K562 (cell line): Measurements from ENCODE around the gene PALM3. TPM values are rescaled to one million over a fixed set of nuclear protein-coding genes. Genes with fewer than 3 reads are reported as not detected.

Experiments
- BCOR ChIP-seq: fragments of 450-650 bp; IDR thresholded peaks from 2 replicates; pipeline ENCODE4 v1.6.1; 2016
- FOXJ2 ChIP-seq: fragments of 200-800 bp; sonication (Bioruptor generic); IDR thresholded peaks from 2 replicates; pipeline ENCODE4 v1.6.1; 2016; ENCODE audit warnings: missing genetic modification characterization, missing compliant biosample characterization
- PCBP2 ChIP-seq: fragments of 200-400 bp; formaldehyde crosslinking; IDR thresholded peaks from 2 replicates; pipeline ENCODE4 v1.6.1; 2018; ENCODE audit warnings: low read length, low read depth, mild to moderate bottlenecking, moderate library complexity; ENCODE audit not compliant: poor library complexity, severe bottlenecking
- SMAD1 ChIP-seq: fragments of 150-350 bp; IDR thresholded peaks from 2 replicates; pipeline ENCODE4 v1.6.1; 2014; ENCODE audit warnings: low read length, low read depth; ENCODE audit not compliant: partially characterized antibody
- SNRNP70 ChIP-seq: fragments of 200-400 bp; formaldehyde crosslinking; optimal IDR thresholded peaks from 2 replicates; pipeline ENCODE3; 2017; ENCODE audit warnings: low read depth, low read length
- STAG1 ChIP-seq: sonication (generic); formaldehyde crosslinking; IDR thresholded peaks from 2 replicates; pipeline ENCODE4 v1.5.0; 2020; ENCODE audit warnings: missing genetic modification reagents, borderline replicate concordance
- ZC3H8 ChIP-seq: fragments of 450-650 bp; IDR thresholded peaks from 2 replicates; pipeline ENCODE4 v1.6.1; 2017
- ZNF699 ChIP-seq: fragments of 250-450 bp; sonication (Bioruptor Pico); IDR thresholded peaks from 2 replicates; pipeline ENCODE4 v1.8.0; 2021; ENCODE audit warnings: mild to moderate bottlenecking, moderate library complexity; ENCODE audit not compliant: insufficient replicate concordance
- polyA plus RNA-seq, 8 experiments: library from polyadenylated mRNA; depleted of rRNA in 4 of 8; stranded (reverse) in 5 of 8; unstranded in 3 of 8; fragments of >200 nt; fragmentation: Nextera tagmentation in 2 of 8; fragmentation: Illumina TruSeq in 1 of 8; extraction: Ambion mirVana in 2 of 8; extraction: Trizol in 1 of 8; gene quantifications; 2 replicates each; pipeline versions ENCODE4 v1.2.1 to v1.2.3, GENCODE V29; 2011 to 2014; ENCODE audit warnings: inconsistent platforms in 1 of 8, missing spikeins in 1 of 8
- total RNA-seq, 7 experiments: library from RNA; depleted of rRNA in 6 of 7; stranded (reverse); fragments of >200 nt in 6 of 7; fragmentation: Illumina TruSeq in 2 of 7; extraction: Trizol in 2 of 7; gene quantifications; 2 replicates each; pipeline versions ENCODE4 v1.2.1 to v1.2.3, GENCODE V29; 2011 to 2021; ENCODE audit warnings: low replicate concordance in 1 of 7
- TF ChIP-seq, protein P1 (sequence below): sonication (generic); formaldehyde crosslinking; IDR thresholded peaks from 2 replicates; pipeline ENCODE4 v1.8.0; 2022; ENCODE audit warnings: missing genetic modification reagents, mild to moderate bottlenecking, moderate library complexity, borderline replicate concordance
- TF ChIP-seq, protein P2 (sequence below): fragments of 250-450 bp; sonication (Bioruptor Pico); IDR thresholded peaks from 2 replicates; pipeline ENCODE4 v1.8.0; 2022; ENCODE audit warnings: moderate library complexity, mild to moderate bottlenecking, inconsistent platforms
- TF ChIP-seq, protein P3 (sequence below): fragments of 250-450 bp; sonication (Bioruptor Pico); IDR thresholded peaks from 2 replicates; pipeline ENCODE4 v1.5.0; 2021; ENCODE audit warnings: mild to moderate bottlenecking, borderline replicate concordance
- TF ChIP-seq, protein P4 (sequence below): fragments of 200-600 bp; sonication (generic); IDR thresholded peaks from one replicate; pipeline ENCODE4 v1.6.1; 2012; ENCODE audit warnings: mild to moderate bottlenecking, low read depth, low read length, inconsistent platforms

Gene PALM3
- total and polyA plus RNA-seq, 9 of the 15 experiments (the other 6 are each of a cell fraction or from before 2014, with no cell fraction given), result 0.07 to 9.3 (median 3.3) TPM

DNA sequence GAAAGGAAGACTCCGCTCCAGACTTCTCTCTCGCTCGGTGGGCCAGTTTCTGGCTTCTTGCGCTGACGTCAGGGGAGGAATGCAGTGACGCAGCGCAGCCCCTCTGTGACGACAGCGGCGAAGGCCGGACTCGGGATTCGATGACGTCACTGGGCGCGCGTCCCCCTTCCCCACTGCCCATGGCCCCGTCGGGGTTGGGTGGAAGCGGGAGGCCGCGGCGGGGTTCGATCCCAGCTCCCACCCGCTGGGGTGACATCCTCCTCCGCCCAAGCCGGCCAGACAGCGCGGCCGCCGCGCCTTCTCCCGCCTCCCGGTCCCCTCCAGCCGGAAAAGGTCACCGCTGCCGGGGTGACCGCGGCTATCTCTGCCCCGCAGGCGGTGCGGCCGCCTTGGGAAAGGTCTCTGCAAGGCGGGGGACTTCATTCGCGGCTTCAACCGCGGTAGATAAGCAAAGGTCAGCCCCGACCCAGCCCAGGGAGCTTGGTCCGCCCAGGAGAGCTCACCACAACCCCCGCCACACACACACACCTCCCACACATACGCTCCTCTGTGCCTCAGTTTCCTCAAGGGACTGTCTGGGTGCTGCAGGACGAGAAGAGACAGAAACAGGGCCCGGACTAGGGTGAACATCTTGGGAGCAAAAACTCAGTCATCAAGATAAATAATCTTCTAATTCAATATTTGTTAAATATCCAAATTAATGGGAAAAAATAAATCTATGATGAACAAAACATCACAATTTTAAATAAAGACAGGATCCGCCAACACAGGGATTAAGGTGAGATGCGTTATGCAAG lies 54.9 kb downstream of the PALM3 start (continued):
- peak; percentile 99 for TF ChIP-seq BCOR
- peak; percentile 81 for TF ChIP-seq SMAD1
- 0 out of 2 replicates have a peak, but pooled peaks have one; percentile 71 for TF ChIP-seq ZC3H8
- no peak for TF ChIP-seq SNRNP70
- TF ChIP-seq, protein P1, sequence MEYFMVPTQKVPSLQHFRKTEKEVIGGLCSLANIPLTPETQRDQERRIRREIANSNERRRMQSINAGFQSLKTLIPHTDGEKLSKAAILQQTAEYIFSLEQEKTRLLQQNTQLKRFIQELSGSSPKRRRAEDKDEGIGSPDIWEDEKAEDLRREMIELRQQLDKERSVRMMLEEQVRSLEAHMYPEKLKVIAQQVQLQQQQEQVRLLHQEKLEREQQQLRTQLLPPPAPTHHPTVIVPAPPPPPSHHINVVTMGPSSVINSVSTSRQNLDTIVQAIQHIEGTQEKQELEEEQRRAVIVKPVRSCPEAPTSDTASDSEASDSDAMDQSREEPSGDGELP (CRISPR knock-in tag), result peak; percentile 93
- no peak for TF ChIP-seq ZNF699
- TF ChIP-seq PCBP2, result no peak
- no peak for TF ChIP-seq STAG1 (CRISPR knock-in tag)
- TF ChIP-seq FOXJ2, result no peak
- TF ChIP-seq, protein P2, sequence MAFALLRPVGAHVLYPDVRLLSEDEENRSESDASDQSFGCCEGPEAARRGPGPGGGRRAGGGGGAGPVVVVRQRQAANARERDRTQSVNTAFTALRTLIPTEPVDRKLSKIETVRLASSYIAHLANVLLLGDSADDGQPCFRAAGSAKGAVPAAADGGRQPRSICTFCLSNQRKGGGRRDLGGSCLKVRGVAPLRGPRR (CRISPR knock-in tag), result no peak
- TF ChIP-seq, protein P3, sequence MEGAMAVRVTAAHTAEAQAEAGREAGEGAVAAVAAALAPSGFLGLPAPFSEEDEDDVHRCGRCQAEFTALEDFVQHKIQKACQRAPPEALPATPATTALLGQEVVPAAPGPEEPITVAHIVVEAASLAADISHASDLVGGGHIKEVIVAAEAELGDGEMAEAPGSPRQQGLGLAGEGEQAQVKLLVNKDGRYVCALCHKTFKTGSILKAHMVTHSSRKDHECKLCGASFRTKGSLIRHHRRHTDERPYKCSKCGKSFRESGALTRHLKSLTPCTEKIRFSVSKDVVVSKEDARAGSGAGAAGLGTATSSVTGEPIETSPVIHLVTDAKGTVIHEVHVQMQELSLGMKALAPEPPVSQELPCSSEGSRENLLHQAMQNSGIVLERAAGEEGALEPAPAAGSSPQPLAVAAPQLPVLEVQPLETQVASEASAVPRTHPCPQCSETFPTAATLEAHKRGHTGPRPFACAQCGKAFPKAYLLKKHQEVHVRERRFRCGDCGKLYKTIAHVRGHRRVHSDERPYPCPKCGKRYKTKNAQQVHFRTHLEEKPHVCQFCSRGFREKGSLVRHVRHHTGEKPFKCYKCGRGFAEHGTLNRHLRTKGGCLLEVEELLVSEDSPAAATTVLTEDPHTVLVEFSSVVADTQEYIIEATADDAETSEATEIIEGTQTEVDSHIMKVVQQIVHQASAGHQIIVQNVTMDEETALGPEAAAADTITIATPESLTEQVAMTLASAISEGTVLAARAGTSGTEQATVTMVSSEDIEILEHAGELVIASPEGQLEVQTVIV (CRISPR knock-in tag), result no peak
- TF ChIP-seq, protein P4, sequence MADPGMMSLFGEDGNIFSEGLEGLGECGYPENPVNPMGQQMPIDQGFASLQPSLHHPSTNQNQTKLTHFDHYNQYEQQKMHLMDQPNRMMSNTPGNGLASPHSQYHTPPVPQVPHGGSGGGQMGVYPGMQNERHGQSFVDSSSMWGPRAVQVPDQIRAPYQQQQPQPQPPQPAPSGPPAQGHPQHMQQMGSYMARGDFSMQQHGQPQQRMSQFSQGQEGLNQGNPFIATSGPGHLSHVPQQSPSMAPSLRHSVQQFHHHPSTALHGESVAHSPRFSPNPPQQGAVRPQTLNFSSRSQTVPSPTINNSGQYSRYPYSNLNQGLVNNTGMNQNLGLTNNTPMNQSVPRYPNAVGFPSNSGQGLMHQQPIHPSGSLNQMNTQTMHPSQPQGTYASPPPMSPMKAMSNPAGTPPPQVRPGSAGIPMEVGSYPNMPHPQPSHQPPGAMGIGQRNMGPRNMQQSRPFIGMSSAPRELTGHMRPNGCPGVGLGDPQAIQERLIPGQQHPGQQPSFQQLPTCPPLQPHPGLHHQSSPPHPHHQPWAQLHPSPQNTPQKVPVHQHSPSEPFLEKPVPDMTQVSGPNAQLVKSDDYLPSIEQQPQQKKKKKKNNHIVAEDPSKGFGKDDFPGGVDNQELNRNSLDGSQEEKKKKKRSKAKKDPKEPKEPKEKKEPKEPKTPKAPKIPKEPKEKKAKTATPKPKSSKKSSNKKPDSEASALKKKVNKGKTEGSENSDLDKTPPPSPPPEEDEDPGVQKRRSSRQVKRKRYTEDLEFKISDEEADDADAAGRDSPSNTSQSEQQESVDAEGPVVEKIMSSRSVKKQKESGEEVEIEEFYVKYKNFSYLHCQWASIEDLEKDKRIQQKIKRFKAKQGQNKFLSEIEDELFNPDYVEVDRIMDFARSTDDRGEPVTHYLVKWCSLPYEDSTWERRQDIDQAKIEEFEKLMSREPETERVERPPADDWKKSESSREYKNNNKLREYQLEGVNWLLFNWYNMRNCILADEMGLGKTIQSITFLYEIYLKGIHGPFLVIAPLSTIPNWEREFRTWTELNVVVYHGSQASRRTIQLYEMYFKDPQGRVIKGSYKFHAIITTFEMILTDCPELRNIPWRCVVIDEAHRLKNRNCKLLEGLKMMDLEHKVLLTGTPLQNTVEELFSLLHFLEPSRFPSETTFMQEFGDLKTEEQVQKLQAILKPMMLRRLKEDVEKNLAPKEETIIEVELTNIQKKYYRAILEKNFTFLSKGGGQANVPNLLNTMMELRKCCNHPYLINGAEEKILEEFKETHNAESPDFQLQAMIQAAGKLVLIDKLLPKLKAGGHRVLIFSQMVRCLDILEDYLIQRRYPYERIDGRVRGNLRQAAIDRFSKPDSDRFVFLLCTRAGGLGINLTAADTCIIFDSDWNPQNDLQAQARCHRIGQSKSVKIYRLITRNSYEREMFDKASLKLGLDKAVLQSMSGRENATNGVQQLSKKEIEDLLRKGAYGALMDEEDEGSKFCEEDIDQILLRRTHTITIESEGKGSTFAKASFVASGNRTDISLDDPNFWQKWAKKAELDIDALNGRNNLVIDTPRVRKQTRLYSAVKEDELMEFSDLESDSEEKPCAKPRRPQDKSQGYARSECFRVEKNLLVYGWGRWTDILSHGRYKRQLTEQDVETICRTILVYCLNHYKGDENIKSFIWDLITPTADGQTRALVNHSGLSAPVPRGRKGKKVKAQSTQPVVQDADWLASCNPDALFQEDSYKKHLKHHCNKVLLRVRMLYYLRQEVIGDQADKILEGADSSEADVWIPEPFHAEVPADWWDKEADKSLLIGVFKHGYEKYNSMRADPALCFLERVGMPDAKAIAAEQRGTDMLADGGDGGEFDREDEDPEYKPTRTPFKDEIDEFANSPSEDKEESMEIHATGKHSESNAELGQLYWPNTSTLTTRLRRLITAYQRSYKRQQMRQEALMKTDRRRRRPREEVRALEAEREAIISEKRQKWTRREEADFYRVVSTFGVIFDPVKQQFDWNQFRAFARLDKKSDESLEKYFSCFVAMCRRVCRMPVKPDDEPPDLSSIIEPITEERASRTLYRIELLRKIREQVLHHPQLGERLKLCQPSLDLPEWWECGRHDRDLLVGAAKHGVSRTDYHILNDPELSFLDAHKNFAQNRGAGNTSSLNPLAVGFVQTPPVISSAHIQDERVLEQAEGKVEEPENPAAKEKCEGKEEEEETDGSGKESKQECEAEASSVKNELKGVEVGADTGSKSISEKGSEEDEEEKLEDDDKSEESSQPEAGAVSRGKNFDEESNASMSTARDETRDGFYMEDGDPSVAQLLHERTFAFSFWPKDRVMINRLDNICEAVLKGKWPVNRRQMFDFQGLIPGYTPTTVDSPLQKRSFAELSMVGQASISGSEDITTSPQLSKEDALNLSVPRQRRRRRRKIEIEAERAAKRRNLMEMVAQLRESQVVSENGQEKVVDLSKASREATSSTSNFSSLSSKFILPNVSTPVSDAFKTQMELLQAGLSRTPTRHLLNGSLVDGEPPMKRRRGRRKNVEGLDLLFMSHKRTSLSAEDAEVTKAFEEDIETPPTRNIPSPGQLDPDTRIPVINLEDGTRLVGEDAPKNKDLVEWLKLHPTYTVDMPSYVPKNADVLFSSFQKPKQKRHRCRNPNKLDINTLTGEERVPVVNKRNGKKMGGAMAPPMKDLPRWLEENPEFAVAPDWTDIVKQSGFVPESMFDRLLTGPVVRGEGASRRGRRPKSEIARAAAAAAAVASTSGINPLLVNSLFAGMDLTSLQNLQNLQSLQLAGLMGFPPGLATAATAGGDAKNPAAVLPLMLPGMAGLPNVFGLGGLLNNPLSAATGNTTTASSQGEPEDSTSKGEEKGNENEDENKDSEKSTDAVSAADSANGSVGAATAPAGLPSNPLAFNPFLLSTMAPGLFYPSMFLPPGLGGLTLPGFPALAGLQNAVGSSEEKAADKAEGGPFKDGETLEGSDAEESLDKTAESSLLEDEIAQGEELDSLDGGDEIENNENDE, result no peak
